Adrenal gland (tissue), 5 donors: ENCODE data around the gene HPSE2.

Source experiments
- POLR2A ChIP-seq, 2 donors: fragments of 450-650 bp; IDR thresholded peaks; one replicate each; pipeline ENCODE4 v1.6.1; 2017; ENCODE audit warnings: antibody characterized with exemption in 2 of 2, mild to moderate bottlenecking in 2 of 2, moderate library complexity in 1 of 2
- TF ChIP-seq, protein P1 (sequence below), 6 experiments: fragments of 450-650 bp in 4 of 6; fragments of 200-600 bp in 2 of 6; sonication (generic) in 1 of 6; IDR thresholded peaks; 1 replicate in 5 of 6; 2 replicates in 1 of 6; pipeline versions ENCODE4 v1.5.1 to v1.8.0; 2016 to 2021; ENCODE audit warnings: antibody characterized with exemption in 6 of 6, mild to moderate bottlenecking in 2 of 6, moderate library complexity in 1 of 6
- donor health status: DM: no; HTN: no; CAD: no.

DNA sequence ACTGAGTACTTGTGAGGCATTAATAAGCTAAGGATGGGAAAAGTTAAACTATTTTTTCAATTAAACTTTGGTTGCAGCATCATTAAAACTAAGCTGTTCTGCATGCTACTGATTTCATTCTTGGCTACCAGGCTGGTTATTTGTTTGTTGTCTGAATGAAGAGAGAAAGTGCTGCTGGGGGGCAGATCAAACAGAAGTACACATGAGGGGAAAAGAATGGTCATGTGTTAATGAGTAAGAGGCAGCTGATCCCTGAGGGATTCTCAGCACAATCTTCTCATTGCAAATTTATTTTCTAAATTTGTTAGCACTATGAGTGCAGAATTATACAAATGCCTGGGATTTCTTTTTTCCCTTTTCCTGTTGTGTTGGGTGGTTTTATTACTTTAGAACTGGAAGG, 575.7 kb downstream of the HPSE2 start:
- TF ChIP-seq, protein P1, sequence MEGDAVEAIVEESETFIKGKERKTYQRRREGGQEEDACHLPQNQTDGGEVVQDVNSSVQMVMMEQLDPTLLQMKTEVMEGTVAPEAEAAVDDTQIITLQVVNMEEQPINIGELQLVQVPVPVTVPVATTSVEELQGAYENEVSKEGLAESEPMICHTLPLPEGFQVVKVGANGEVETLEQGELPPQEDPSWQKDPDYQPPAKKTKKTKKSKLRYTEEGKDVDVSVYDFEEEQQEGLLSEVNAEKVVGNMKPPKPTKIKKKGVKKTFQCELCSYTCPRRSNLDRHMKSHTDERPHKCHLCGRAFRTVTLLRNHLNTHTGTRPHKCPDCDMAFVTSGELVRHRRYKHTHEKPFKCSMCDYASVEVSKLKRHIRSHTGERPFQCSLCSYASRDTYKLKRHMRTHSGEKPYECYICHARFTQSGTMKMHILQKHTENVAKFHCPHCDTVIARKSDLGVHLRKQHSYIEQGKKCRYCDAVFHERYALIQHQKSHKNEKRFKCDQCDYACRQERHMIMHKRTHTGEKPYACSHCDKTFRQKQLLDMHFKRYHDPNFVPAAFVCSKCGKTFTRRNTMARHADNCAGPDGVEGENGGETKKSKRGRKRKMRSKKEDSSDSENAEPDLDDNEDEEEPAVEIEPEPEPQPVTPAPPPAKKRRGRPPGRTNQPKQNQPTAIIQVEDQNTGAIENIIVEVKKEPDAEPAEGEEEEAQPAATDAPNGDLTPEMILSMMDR (IDR thresholded peaks at IDR 0.05): no peak
- TF ChIP-seq POLR2A (IDR thresholded peaks at IDR 0.05): no peak
